Fibroblast of skin of left biceps (primary cell): Measurements from ENCODE around the gene FUT7.
"Not testable (repeated sequence)": the region's sequence is repeated elsewhere in the genome, so short reads cannot be mapped to it uniquely, and the experiment has no call there.

Experiments used
- DNase-seq, 2 experiments: peaks; one replicate each; pipeline ENCODE4 v3.0.0-alpha.2; 2013; ENCODE audit warnings: low read depth in 2 of 2

The FUT7 gene

DNA sequence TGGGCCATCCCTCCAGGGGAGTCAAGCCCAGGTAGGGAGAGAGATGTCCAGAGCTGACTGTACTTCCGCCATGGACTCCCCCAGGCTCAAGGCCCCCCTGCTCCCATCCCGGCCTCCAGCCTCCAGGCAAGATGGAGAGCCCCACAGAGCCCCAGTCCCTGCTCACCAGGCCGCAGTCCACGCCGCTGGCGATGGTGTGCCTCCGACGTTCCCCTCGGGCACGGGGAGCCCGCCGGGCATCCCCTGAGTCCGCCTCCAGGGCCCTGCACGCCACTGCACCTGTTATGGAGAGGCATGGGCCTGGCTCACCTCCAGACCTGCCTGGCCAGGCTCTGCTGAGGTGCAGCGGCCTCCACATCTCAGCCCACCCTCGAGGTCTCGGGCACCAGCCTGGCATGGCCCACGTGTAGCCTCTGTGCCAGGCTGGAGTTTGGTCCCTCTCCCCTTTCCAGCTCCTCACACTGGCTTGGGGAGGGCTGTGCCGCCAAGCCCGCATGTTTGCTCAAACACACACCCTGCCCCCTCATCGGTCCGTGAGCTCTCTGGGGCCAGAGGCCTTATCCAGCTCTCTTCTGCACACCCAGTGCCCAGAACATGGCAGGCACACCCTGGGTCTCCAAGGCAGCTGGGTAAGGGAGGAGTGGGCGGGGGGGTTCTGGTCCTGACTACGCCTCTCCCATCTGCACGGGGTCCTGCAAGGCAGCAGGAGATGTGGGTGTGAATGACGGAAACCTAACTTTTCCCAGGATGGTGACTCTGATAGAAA lies 34.4 kb upstream of the FUT7 start:
- DNase-seq: no peak

DNA sequence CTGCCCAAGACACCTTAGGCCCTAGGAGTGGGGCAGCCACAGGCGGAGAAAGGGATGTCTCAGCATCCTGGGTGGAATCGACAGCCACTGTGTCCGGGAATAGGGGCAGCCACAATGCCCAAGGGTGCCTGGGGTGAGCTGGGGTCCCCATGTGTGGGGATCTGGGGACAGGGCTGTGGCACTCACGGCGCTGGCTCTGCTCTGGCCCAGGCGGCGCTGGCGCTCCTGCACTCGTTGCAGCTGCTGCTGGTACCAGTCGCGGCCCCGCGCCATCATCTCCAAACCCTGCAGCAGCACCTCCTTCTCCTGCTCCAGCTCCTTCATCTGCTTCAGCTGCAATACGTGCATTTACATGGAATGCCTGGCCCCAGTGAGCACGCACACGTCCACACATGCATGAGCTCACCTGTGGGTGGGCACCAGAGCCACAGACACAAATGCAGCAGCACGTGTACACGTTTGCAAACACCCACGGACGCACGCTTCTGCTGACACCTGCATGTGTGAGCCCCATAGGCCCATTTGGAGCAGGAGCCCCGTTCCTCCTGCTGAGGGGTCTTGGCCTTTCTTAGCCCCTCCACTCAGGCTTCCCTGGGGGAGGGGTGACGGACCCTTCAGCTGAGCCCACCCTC lies 33.6 kb upstream of the FUT7 start:
- no peak for DNase-seq

DNA sequence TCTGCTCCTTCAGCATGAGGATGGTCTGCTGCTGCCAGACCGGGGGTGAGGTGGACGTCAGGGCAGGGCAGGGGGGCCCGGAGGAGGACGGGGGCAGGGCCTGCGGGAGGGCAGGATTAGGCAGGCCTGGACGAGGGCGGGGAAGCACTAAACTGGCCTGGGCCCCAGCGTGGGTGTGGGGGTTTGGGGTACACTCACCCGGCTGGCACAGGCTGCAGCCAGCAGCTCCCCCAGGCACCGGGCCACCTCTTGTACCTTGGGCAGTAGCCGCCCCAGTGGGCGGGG lies 32.9 kb upstream of the FUT7 start:
- no peak for DNase-seq

DNA sequence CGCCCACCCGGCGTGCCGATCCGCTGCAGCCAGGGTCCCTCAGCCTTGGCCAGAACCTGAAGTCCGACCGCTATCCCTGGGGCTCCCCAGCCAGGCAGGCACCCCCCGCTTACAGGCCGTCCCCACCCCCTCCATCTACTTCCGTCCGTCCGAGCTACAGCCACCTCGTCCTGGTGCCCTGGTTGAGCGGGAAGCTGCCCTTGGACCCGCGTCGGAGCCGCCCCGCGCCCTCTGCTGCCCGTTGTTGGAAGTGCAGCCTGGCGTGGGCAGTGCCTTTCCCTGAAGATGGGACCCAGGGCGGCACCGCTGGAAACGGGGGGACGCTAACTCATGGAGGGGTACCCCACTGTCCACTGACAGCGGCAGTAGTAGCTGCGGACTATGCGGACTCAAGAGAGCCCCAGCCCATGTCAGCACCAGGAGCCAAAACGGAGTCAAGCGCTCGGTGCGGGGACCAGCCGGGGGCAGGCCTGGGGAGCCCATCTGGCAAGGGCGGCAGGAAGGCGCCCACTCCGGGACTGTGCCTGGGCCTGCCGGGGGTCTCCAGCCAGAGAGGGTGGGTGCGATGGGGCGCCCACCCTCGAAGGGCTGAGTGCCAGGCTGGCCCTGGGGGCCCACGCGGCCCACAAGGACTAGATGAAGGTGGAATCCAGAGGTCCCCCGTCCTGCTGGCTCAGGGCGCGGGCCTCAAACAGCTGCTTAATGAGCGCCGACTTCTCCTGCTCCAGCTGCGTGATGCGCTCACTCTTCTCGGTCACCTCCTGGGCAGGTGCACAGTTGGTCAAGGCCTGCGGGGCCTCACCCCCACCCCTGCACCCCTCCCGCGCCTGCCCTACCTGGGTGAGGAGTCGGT lies 32.4 kb upstream of the FUT7 start:
- DNase-seq: no peak

DNA sequence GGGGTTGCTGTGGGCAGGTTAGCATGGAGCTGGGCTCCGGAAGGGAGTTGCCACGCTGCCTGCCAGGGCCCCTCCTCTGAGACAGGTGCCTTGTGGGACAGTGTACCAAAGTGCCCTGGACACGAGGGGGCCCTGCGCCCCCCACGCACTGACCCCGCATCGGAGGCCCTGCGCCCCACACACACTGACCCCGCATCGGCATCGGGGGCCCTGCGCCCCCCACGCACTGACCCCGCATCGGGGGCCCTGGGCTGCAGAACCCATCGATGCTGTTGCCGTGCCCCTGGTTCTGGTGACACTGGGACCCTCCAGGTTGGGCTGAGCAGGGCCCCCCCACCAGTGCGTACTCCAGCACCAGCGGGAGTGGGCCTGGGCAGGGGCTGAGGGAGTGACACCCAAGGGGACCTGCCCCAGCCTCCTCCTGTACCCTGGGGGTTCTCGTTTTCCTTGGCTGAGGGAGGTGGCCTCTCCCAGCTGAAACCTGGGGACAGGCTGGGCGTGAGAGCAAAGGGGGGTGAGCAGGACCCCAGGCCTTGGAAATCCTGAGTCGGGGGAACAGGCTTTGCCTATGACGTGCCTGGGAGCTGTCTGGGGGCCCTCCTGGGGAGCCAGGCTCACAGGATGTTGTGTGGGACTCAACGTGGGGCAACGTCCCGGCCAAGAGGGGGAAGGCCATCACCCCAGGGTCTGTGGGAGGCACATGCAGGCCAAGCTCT lies 31.6 kb upstream of the FUT7 start:
- no peak for DNase-seq

DNA sequence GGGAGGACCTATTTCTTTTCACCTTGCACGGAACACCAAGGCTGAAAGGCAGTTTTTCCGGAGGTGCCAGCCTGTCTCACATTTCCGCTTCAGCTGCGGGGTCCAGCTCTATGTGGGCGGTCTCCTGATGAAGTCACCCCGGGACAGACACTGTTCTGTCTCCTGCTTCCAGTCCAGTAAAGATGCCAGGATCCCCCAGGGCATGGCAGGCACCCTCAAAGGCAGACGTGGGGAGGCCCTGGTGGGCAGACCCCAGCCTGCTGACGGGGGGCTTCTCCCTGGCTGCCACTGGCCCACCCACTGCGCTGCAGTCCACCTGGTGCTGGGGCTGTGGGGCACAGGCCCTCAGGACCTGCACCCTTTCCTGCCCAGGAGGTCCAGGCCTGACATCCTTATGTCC lies 30.9 kb upstream of the FUT7 start:
- DNase-seq: not testable (repeated sequence)

DNA sequence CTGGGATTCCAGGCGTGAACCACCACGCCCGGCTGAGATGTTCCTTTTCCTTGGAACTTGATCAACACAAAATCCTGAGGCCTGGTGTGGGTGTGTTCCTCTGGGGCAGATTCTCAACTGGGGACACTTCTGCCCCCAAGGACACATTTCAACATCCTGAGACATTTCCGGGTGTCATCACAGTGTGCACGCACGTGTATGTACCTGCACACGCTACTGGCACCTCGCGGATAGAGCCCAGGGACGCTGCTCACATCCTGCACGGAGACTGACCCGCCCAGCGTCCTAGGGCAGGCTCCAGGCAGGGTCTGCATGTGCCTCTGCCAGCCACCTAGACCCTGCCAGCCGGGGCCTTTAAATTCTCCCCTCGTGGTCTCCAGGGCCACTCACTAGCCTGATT lies 30.5 kb upstream of the FUT7 start:
- DNase-seq: no peak

DNA sequence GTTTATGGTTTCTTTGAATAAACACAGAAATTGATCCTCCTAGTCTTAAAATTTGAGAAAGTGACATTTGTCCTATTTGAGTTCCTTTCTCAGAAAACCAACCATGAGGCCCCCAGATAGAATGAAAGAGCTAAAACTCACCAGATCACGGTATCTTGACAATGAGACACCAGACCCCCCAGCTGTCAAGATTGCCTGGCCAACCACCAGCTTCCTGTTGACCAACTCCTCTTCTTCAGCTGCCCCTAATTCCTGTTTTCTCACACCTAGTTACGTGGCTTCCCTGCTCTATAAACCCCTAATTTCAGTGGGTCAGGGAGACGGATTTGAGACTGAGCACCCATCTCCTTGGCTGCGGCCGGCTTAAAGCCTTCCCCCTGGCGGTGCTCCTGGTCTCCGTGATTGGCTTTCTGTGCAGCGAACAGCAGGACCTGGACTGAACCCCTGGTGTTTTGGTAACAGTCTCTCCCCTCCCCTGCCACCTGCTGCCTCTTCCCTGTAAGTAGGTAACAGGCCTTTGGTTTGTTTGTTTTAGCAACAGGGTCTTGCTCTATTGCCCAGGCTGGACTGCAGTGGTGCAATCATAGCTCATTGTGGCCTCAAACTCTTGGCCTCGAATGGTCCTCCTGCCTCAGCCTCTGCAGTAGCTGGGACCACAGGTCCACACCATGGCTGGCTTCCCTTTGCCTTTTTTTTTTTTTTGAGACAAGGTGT lies 26.8 kb upstream of the FUT7 start:
- no peak for DNase-seq

DNA sequence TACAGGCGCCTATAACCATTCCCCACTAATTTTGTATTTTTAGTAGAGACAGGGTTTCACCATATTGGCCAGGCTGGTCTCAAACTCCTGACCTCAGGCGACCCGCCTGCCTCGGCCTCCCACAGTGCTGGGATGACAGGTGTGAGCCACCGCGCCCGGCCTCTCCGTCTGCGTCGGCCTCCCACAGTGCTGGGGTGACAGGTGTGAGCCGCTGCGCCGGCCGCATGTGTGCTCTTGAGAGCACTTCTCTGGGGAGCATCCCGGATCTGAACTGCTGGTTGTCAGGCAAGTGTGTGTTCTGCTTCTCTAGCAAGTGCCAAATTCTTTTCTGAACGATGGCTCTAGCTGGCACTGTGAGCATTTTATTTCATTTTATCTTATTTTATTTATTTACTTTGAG lies 25.7 kb upstream of the FUT7 start:
- no peak for DNase-seq

DNA sequence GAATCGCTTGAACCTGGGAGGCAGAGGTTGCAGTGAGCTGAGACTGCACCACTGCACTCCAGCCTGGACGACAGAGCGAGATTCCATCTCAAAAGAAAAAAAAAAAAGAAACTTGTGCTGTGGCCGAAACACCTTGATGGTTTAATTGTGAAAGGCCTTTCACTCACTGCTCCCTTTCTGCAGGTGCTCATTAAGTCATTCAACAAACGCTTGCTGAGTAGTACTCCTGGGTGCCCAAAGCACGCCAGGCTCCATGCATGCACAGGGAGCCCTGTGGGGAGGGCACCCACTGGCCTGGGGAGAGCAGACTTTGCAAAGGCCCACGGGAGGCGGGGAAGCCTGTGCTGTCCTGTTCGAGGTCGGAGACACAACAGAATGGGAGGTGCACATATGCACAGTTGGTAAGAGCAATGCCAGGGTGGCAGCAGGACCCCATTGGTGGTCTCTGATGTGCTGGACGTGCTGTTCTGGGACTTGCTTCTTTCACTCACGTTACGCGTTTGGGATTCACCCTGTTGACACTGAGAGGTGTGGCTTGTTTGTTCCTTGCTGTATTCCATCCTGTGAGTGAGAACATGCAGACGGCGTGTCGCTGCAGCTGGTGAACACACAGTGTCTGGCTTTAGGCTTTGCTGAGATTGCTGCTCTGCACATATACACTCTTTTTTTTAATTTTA lies 25.0 kb upstream of the FUT7 start:
- no peak for DNase-seq

DNA sequence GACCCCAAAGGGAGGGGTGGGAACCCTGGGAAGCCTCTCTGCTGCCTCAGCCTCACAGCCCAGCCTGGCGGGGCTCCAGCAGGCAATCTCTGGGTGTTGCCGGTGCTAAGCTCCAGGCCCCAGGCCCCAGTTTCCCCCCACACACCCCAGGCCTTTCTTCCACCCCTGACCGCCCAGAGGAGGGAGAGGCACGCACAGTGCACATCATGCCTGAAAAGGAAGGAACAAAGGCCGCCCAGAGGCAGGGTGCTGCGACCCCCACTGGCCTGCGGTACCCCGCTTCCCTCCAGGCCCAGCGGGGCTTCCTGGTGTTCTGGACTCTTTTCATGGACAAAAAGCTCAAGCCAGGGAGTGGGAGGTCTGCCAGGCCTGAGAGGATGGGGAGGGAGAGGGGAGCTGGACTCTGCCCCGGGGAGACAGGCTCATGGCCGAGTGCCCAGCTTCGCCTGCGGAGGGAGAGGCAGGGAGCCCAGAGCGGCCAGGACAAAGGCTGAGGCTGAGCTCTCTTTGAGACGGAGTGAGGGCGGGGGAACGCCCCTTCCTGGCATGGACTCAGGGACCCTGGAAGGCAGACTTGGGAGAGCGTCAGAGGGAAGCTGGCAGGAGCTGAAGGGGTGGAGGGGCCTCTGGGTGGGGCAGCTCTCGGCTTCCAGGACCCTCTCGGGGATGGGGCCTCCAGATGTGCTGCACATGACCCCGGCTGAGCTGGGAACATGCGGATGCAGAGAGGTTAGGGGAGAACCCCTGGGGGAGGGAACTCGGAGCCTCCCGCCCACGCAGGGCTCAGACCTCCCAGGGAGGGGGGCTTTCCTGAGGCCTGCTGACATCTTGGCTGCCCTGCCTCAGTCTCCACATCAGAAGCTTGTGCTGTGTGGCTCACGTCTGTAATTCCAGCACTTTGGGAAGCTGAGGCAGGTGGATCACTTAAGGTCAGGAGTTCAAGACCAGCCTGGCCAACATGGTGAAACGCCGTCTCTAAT lies 23.8 kb upstream of the FUT7 start:
- no peak for DNase-seq

DNA sequence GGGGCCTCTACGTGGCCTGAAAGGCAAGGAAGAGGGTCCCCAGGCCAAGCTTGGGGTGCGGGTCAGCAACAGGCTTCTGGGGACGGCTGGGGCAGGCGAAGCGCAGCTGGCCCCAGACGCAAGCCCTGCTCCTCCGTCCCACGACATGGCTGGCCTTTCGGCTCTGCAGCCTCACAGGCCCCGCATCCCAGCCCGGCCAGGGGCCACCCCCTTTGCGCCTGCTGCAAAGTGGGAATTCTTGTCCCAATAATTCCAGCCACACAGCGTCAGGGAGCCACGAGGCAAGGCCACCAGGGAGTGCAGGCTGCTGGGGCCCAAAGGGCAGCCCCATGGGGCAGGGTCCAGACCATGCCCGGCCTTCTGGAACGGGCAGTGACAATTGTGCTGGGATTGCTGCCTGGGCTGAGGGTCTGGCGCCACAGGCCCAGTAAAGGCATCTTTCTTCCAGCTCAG lies 23.1 kb upstream of the FUT7 start:
- no peak for DNase-seq

DNA sequence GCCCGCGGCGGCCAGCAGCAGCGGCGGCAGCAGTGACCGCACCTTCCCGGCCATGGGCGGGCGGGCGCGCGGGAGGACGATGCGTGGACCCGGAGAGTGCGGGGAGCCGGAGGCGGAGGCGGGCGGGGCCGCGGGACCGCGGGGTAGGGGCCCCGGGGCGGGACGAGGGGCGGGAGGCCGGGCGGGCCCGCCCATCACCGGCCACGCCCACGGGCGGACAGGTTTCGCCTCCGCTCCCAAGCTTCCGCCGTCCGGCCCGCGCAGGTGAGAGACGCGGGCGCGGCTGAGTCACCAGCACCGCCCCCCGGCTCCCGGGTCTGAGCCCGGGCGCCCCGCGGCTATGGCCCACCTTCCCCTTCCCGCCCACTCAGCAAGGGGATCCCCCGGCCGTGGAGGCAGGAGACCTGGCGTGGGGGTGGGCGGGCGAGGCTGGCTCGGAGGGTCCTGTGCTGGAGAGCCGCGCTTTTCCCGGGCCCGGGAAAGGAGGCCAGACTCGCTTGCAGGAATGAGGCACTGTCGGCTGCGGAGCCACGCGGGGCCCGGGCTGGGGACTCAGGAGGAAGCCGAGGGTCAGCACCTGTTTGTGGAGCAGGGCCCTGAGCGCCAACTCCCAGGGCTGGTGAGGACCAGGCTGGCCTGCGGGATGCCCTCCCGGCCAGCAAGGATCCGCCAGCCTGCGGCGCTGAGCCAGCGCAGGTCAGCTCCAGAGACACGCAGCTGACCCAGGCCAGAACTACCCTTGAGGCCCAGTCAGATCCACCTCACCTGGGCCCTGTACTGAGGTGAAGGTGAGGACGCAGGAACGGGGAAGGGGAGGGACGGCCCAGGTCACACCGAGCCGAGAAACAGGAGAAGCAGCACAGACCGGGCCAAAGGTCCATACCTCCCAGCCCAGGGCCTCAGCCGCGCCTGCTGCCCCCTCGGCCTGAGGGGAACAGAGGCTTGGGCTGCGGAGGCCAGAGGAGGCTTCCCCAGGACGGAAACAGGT lies 22.4 kb upstream of the FUT7 start, which contains the start of gene ENTPD2:
TSS of gene ENTPD2 (minus strand) at position 118 of the 988 bp plus-strand sequence. CDS start at position 54, 64 bp downstream.
- DNase-seq: no peak

DNA sequence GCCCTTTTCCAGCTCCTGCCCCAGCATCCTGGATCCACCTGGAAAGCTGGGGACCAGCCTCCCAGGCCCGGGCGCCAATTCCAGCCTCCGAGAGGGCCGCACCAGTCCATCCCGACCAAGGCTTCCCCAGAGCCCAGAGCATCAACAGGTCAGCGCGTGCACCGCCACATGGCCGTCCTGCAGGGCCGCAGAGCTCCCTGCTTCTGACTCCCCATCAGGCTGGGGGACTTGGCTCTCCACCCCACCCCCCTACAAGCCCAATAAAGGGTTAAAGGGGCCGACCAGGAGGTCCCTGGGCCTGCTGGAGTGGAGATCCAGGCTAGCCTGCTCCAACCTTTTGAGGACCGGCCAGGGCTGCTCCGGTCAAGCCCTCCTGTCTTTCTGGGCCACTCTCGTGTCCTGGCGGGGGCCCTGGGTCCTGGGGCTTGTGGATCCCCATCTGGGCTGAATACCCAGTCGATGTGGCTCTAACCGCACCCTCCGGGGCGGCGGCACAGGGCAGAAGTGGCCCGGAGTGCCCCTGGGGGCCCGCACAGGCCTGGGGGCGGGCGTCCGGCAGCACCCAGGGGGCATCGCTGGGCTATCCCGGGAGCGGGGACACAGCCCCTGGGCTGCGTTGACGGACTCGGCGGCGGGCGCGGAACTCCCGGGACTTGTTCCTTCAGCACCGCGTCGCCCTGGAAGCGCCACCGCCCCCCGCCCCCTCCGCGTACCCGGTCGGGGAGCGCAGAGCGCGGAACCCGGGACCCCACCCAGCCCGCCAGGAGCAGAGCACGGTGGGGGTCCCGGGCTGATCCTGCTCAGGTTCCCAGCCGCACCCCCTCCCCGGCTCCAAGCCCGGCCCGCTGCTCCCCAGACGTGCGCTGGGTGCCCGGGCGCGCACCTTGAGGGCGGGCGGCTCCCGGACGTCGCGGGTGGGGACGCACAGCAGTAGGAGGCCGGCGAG lies 21.4 kb upstream of the FUT7 start:
- DNase-seq: no peak

DNA sequence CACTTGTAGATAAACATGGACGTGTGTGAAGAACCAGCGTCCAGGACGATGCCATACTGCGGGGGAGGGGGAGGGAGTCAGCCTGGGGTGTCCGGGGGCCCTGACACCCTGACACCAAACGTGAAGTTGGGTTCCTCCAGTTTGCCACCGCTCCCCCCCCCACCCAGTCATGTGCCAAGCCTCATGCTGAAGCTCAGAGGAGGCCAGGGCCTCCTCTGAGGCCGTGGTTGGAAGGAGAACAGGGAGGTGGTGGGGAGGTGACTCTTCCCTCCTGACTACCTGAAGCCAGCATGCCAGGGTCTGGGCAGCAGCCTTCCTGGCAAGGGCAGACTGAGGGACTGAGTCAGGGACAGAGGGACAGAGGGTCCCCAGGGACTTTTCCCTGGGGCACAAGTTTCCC lies 20.4 kb upstream of the FUT7 start:
- no peak for DNase-seq

DNA sequence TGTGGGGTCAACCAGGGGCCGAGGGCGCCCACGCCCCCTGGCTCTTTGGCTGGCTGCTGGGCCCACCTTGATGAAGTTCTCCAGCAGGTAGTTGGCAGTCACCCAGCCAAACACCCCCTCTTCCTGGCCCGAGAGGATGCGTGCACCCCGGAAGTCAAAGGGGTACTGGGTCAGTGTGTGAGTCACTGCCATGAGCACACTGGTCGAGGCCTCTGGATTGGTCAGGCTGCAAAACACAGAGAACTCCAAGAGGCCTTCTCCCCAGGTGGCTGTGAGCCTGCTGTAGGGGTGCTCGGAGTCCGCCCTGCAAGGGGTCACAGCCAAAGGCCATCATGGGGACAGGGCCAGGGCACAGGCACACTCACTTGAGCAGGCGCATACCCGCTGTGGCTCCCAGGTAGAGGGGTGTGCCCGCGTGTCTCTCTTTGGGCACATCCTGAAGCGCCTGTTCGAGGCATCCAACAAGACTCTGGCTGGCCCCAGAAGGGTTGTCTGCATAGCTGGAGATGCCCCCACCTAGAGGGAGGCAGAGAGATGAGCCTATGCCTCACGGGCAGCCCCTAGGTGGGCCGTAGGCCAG lies 19.3 kb upstream of the FUT7 start:
- DNase-seq: no peak

DNA sequence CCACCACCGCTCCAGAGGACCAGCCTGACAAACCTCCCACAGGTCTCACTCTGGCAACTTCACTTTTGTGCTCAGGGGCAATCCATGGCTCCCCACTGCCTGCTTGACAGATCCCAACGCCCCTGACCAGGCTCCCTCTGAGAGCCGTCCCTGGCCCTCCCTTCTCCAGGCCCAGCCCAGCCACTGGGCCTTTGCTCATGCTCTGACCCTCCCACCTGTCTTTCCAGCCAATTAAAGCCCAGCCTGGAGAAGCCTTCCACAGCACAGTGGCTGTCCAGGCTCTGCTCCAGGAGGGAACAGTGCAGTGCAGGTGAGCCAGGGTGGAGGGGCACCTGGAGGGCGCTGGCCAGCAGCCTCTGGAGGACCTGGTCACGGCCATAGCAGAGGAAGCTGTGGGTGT lies 18.7 kb upstream of the FUT7 start:
- no peak for DNase-seq
